ENCODE data around the gene LAMP2.
"Not testable (repeated sequence)": the region's sequence is repeated elsewhere in the genome, so short reads cannot be mapped to it uniquely, and the experiment has no call there.

LAMP2 gene
- 32.5 to 49.3 (median 45.3) reads per million in 3 donors for total RNA-seq

DNA sequence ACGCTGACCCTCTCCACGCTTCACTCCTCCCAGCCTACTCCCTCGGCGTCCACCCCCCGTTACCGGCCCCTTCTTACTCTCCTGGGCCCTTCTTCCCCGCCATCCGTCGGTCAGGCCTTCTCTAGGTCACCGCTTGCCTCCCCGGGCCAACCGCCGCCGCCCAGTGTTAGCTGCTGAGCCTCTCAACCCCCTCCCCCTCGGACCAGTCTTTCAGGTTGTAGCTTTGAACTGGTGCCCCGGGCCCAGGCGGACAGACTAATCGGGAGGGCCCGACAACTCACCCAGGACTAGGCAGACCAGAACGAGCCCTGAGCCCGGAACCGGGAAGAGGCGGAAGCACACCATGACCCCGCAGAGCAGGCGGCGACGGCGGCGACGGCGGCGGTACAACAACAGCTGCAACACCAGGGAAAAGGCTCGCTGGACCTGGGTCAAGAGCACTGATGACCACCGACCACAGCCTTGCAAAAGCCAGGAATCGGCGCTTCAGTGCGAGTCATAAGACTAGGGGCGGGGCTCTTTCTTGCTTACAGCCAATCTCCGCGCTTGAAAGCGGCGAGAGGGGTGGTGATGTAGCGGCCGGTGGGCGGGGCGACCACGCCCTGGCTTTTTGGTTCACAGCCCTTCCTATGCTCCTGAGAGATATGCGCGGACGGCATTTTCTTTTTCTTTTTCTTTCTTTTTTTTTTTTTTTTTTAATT is at the start of gene LAMP2:
Gene LAMP2, minus strand, starts transcription at position 472 of the 701 bp plus-strand sequence. Its CDS starts 127 bp downstream, at position 345.
- Histone ChIP-seq H3K4me3 (ENCODE audit: insufficient read depth, low read depth, low read length, poor library complexity, severe bottlenecking) (peak within 1 kb of the TSS; percentile 77), H3K36me3 (ENCODE audit: control insufficient read depth, insufficient read depth, low read length) (no peaks in the 10 kb centered on the region), H3K9me3 (ENCODE audit: control insufficient read depth, low read length) (no peaks in the 10 kb centered on the region), H3K27ac (ENCODE audit: insufficient read depth, low read length, poor library complexity, severe bottlenecking) (peak within 1 kb of the TSS; percentile 69), H3K27me3 (replicated peaks; ENCODE audit: control insufficient read depth, insufficient read depth, low read length, poor library complexity, severe bottlenecking) (no peaks in the 10 kb centered on the region), H3K4me1 (ENCODE audit: control insufficient read depth, insufficient read depth, low read length, poor library complexity, severe bottlenecking) (peaks cover 2% of the 10 kb centered on the region)
- peak; percentile 61 to 75 (median 68) for DNase-seq

DNA sequence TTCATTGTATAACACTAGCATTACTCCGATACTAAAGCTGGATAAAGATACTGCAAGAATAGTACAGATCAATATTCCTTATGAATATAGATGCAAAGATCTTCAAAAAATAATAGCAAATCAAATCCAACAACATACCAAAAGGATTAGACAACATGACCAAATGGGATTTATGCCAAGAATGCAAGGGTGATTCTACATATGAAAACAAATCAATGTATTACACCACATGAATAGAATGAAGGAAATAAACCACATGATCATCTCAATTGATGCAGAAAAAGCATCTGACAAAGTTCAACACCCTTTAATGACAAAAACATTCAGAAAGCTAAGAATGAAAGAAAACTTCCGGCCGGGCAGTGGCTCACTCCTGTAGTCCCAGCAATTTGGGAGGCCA is 48.8 kb upstream of the LAMP2 start:
- no peak overlapping the region for H3K27ac ChIP-seq (ENCODE audit: insufficient read depth, low read length, poor library complexity, severe bottlenecking)

DNA sequence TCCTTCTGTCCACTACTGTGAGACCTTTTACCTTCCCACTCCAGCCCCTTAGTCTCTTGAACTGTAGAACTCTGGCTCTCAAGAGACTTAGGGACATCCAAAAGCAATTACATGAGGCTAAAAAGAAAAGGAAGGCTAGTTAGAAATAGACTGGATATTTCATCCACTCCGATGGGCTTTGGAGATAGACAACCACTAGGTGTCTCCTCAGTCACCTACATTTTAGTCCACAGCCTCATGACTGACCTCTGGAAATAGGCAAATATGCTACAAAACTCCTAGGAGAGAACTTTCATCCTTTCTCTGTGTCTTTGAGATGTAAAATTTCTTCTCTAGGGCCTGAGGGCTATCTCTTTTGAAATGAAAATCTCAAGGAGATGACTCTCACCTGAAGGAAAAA is 45.1 kb upstream of the LAMP2 start:
- DNase-seq = no peak
- H3K4me3 ChIP-seq (ENCODE audit: insufficient read depth, low read depth, low read length, poor library complexity, severe bottlenecking) = no peak overlapping the region
- H3K36me3 ChIP-seq (ENCODE audit: control insufficient read depth, insufficient read depth, low read length) = no peaks in the 10 kb centered on the region
- no peaks in the 10 kb centered on the region for H3K9me3 ChIP-seq (ENCODE audit: control insufficient read depth, low read length)
- H3K4me1 ChIP-seq (ENCODE audit: control insufficient read depth, insufficient read depth, low read length, poor library complexity, severe bottlenecking) = no peaks in the 10 kb centered on the region
- no peak overlapping the region for H3K27ac ChIP-seq (ENCODE audit: insufficient read depth, low read length, poor library complexity, severe bottlenecking)
- no peaks in the 10 kb centered on the region for H3K27me3 ChIP-seq (replicated peaks; ENCODE audit: control insufficient read depth, insufficient read depth, low read length, poor library complexity, severe bottlenecking)

More for the DNA sequence above, 48.8 kb upstream of the LAMP2 start:
- Histone ChIP-seq H3K4me1 (ENCODE audit: control insufficient read depth, insufficient read depth, low read length, poor library complexity, severe bottlenecking) (no peaks in the 10 kb centered on the region), H3K27me3 (replicated peaks; ENCODE audit: control insufficient read depth, insufficient read depth, low read length, poor library complexity, severe bottlenecking) (no peaks in the 10 kb centered on the region), H3K9me3 (ENCODE audit: control insufficient read depth, low read length) (no peaks in the 10 kb centered on the region), H3K4me3 (ENCODE audit: insufficient read depth, low read depth, low read length, poor library complexity, severe bottlenecking) (no peak overlapping the region), H3K36me3 (ENCODE audit: control insufficient read depth, insufficient read depth, low read length) (no peaks in the 10 kb centered on the region)
- DNase-seq = no peak

GRCh38 chrX:120512627-120513026 is 43.5 kb upstream of the LAMP2 start:
- Histone ChIP-seq H3K27ac (ENCODE audit: insufficient read depth, low read length, poor library complexity, severe bottlenecking) (no peak overlapping the region), H3K27me3 (replicated peaks; ENCODE audit: control insufficient read depth, insufficient read depth, low read length, poor library complexity, severe bottlenecking) (no peaks in the 10 kb centered on the region), H3K9me3 (ENCODE audit: control insufficient read depth, low read length) (no peaks in the 10 kb centered on the region), H3K36me3 (ENCODE audit: control insufficient read depth, insufficient read depth, low read length) (no peaks in the 10 kb centered on the region), H3K4me3 (ENCODE audit: insufficient read depth, low read depth, low read length, poor library complexity, severe bottlenecking) (no peak overlapping the region), H3K4me1 (ENCODE audit: control insufficient read depth, insufficient read depth, low read length, poor library complexity, severe bottlenecking) (no peaks in the 10 kb centered on the region)
- no peak for DNase-seq

DNA sequence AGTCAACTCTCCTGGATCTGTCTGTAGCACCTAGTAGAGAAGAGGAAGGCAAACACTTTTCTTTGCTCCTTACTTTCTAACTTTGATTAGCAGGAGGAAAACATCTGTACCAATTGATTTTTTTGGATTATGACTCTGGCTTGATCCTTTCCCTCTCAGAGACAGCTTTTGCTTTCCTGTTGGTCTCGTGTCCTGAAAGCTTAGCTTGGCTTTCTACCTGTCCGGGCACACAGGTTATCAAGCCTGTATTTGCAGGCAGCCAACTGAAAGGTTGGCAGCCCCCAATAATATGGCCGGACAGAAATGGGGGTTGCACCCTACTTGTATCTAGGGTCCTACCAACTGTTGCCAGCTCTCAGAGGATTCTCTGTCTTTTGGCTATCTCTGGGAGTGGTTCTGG is 43.1 kb upstream of the LAMP2 start:
- no peaks in the 10 kb centered on the region for H3K36me3 ChIP-seq (ENCODE audit: control insufficient read depth, insufficient read depth, low read length)
- no peak overlapping the region for H3K4me3 ChIP-seq (ENCODE audit: insufficient read depth, low read depth, low read length, poor library complexity, severe bottlenecking)
- no peaks in the 10 kb centered on the region for H3K27me3 ChIP-seq (replicated peaks; ENCODE audit: control insufficient read depth, insufficient read depth, low read length, poor library complexity, severe bottlenecking)
- no peak overlapping the region for H3K27ac ChIP-seq (ENCODE audit: insufficient read depth, low read length, poor library complexity, severe bottlenecking)
- H3K9me3 ChIP-seq (ENCODE audit: control insufficient read depth, low read length) = no peaks in the 10 kb centered on the region
- no peaks in the 10 kb centered on the region for H3K4me1 ChIP-seq (ENCODE audit: control insufficient read depth, insufficient read depth, low read length, poor library complexity, severe bottlenecking)
- no peak for DNase-seq

DNA sequence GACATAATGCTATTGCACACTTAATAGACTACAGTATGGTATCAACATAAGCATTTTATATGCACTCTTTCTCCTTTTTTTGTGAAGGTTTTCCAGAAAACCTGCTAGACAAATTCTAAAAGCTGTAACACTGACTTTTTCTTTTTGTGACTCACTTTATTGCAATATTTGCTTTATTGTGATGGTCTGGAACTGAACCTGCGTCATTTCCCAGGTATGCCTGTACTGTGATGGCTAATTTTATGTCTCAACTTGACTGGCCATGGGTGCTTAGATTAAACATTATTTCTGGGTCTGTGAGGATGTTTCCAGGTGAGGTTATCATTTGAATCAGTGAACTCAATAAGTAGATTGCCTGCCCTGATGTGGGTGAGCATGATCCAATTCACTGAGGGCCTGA is 35.5 kb upstream of the LAMP2 start:
- Histone ChIP-seq H3K4me3 (ENCODE audit: insufficient read depth, low read depth, low read length, poor library complexity, severe bottlenecking) (no peak overlapping the region), H3K9me3 (ENCODE audit: control insufficient read depth, low read length) (no peaks in the 10 kb centered on the region)

GRCh38 chrX:120499301-120500072 is 30.4 kb upstream of the LAMP2 start:
- Histone ChIP-seq H3K27me3 (replicated peaks; ENCODE audit: control insufficient read depth, insufficient read depth, low read length, poor library complexity, severe bottlenecking) (no peaks in the 10 kb centered on the region), H3K4me3 (ENCODE audit: insufficient read depth, low read depth, low read length, poor library complexity, severe bottlenecking) (no peak overlapping the region), H3K27ac (ENCODE audit: insufficient read depth, low read length, poor library complexity, severe bottlenecking) (no peak overlapping the region), H3K36me3 (ENCODE audit: control insufficient read depth, insufficient read depth, low read length) (no peaks in the 10 kb centered on the region), H3K9me3 (ENCODE audit: control insufficient read depth, low read length) (no peaks in the 10 kb centered on the region), H3K4me1 (ENCODE audit: control insufficient read depth, insufficient read depth, low read length, poor library complexity, severe bottlenecking) (no peaks in the 10 kb centered on the region)
- no peak for DNase-seq

More for the DNA sequence above, 35.5 kb upstream of the LAMP2 start:
- Histone ChIP-seq H3K27me3 (replicated peaks; ENCODE audit: control insufficient read depth, insufficient read depth, low read length, poor library complexity, severe bottlenecking) (no peaks in the 10 kb centered on the region), H3K36me3 (ENCODE audit: control insufficient read depth, insufficient read depth, low read length) (no peaks in the 10 kb centered on the region), H3K27ac (ENCODE audit: insufficient read depth, low read length, poor library complexity, severe bottlenecking) (no peak overlapping the region), H3K4me1 (ENCODE audit: control insufficient read depth, insufficient read depth, low read length, poor library complexity, severe bottlenecking) (no peaks in the 10 kb centered on the region)
- DNase-seq = no peak

DNA sequence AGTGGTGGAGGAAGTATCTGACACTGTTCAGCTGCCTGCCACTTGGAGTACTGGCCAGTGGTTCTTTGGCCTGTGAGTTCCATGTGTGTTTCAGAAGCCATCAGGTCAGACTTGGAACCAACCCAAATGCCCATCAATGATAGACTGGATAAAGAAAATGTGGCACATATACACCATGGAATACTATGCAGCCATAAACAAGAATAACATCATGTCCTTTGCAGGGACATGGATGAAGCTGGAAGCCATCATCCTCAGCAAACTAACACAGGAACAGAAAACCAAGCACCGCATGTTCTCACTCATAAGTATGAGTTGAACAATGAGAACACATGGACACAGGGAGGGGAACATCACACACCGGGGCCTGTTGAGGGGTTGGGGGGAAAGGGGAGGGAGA is 21.0 kb upstream of the LAMP2 start:
- not testable (repeated sequence) for H3K4me1 ChIP-seq (ENCODE audit: control insufficient read depth, insufficient read depth, low read length, poor library complexity, severe bottlenecking); DNase-seq; H3K27me3 ChIP-seq (replicated peaks; ENCODE audit: control insufficient read depth, insufficient read depth, low read length, poor library complexity, severe bottlenecking); H3K36me3 ChIP-seq (ENCODE audit: control insufficient read depth, insufficient read depth, low read length); H3K9me3 ChIP-seq (ENCODE audit: control insufficient read depth, low read length); H3K27ac ChIP-seq (ENCODE audit: insufficient read depth, low read length, poor library complexity, severe bottlenecking); H3K4me3 ChIP-seq (ENCODE audit: insufficient read depth, low read depth, low read length, poor library complexity, severe bottlenecking)

DNA sequence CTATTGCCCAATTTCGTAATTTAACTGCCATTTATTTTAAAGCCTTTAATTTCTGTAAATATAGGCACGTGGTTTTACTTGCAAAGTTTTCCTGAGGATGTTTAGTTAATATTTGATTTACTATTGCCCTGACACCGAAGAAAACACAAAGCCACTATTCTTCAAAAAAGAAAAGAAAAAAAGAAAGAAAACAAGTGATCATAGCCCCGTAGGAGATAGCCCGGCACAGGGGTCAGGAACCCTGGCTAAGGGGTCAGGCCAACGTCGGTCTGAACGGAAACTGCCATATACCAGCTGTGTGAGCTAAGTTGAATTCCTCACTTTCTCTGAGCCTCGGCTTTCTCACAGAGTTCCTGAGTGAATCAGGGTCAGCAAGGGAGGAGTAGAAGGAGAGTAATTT is 17.7 kb upstream of the LAMP2 start:
- Histone ChIP-seq H3K27ac (ENCODE audit: insufficient read depth, low read length, poor library complexity, severe bottlenecking) (no peak overlapping the region), H3K36me3 (ENCODE audit: control insufficient read depth, insufficient read depth, low read length) (no peaks in the 10 kb centered on the region), H3K4me1 (ENCODE audit: control insufficient read depth, insufficient read depth, low read length, poor library complexity, severe bottlenecking) (peaks cover 7% of the 10 kb centered on the region), H3K4me3 (ENCODE audit: insufficient read depth, low read depth, low read length, poor library complexity, severe bottlenecking) (no peak overlapping the region), H3K9me3 (ENCODE audit: control insufficient read depth, low read length) (no peaks in the 10 kb centered on the region), H3K27me3 (replicated peaks; ENCODE audit: control insufficient read depth, insufficient read depth, low read length, poor library complexity, severe bottlenecking) (no peaks in the 10 kb centered on the region)
- no peak for DNase-seq
